ENCODE measurements around the gene TUBGCP2. TPM values are rescaled to one million over a fixed set of nuclear protein-coding genes. Genes with fewer than 3 reads are reported as not detected.

Gene TUBGCP2
- total RNA-seq, 1 experiment from 2014 or later: 52.4 TPM

DNA sequence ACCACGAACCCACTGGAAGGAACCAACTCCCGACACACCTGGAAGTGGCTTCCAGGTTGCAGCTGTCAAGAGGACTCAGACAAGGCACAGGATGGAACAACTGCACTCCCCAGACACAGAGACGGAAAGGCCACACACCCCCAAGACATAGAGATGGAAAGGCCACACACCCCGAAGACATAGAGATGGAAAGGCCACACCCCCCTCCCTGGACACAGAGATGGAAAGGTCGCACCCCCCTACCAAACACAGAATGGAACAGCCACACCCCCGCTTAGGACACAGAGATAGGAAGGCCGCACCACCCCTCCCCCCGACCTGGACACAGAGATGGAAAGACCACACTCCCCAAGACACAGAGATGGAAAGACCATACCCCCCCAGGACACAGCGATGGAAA, 7.6 kb upstream of the TUBGCP2 start:
- TF ChIP-seq, protein P1, sequence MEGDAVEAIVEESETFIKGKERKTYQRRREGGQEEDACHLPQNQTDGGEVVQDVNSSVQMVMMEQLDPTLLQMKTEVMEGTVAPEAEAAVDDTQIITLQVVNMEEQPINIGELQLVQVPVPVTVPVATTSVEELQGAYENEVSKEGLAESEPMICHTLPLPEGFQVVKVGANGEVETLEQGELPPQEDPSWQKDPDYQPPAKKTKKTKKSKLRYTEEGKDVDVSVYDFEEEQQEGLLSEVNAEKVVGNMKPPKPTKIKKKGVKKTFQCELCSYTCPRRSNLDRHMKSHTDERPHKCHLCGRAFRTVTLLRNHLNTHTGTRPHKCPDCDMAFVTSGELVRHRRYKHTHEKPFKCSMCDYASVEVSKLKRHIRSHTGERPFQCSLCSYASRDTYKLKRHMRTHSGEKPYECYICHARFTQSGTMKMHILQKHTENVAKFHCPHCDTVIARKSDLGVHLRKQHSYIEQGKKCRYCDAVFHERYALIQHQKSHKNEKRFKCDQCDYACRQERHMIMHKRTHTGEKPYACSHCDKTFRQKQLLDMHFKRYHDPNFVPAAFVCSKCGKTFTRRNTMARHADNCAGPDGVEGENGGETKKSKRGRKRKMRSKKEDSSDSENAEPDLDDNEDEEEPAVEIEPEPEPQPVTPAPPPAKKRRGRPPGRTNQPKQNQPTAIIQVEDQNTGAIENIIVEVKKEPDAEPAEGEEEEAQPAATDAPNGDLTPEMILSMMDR (conservative IDR thresholded peaks at IDR 0.05): no peak
- peaks cover 4 to 5% of the 10 kb centered on the region in 2 experiments; a peak in 4 of 5 replicates for H3K9me3 Mint-ChIP-seq
- H2BK15ac ChIP-seq (ENCODE audit: low read depth, low read length): no peak overlapping the region

More for the DNA sequence above, 7.6 kb upstream of the TUBGCP2 start:
- no peak overlapping the region for H3K4ac ChIP-seq (ENCODE audit: low read depth, low read length)
- no peak overlapping the region for H3K27ac ChIP-seq (ENCODE audit: insufficient read length, low read depth, low read length)
- peaks cover 0 to 9% of the 10 kb centered on the region in 2 experiments; a peak in 1 of 4 replicates for H3K4me1 Mint-ChIP-seq
- no peak overlapping the region for H3K27ac Mint-ChIP-seq
- no peak overlapping the region for H3K23ac ChIP-seq (ENCODE audit: insufficient read length, low read depth, low read length)
- no peak overlapping the region for H3K18ac ChIP-seq (ENCODE audit: insufficient read length, low read depth, low read length)
- H3K56ac ChIP-seq (ENCODE audit: insufficient read length, low read depth, low read length): no peak overlapping the region
- no peaks in the 10 kb centered on the region for H3K4me1 ChIP-seq (ENCODE audit: insufficient read depth, low read length)
- H3K36me3 Mint-ChIP-seq (ENCODE audit: insufficient read depth in 1 of 3, low read depth in 3 of 3): peaks cover 2 to 17% (median 15%) of the 10 kb centered on the region in 3 experiments; a peak in 6 of 7 replicates
- no peak overlapping the region for H4K5ac ChIP-seq (ENCODE audit: insufficient read length, low read depth, low read length)
- peaks cover 25% of the 10 kb centered on the region for H3K27me3 Mint-ChIP-seq (ENCODE audit: low read depth)
- no peak overlapping the region for H3K14ac ChIP-seq (ENCODE audit: insufficient read depth, low read length)
- no peak overlapping the region for H2AFZ ChIP-seq (ENCODE audit: low read length)
- H3K9me3 ChIP-seq (ENCODE audit: control insufficient read depth, low read depth, low read length): no peaks in the 10 kb centered on the region
- no peak for DNase-seq
- H2BK12ac ChIP-seq (ENCODE audit: insufficient read length, low read depth, low read length): no peak overlapping the region
- H4K20me1 ChIP-seq (ENCODE audit: control insufficient read depth, insufficient read depth, insufficient read length): no peaks in the 10 kb centered on the region
- no peak overlapping the region for H2BK120ac ChIP-seq (ENCODE audit: low read depth, low read length, poor library complexity, severe bottlenecking)
- no peak overlapping the region for H3K4me2 ChIP-seq (ENCODE audit: insufficient read depth, insufficient read length, low read length)
- H3K23me2 ChIP-seq (ENCODE audit: insufficient read length, low read depth, low read length, poor library complexity, severe bottlenecking): no peaks in the 10 kb centered on the region
- peaks cover 4% of the 10 kb centered on the region; the same call in 1 of the 2 replicates for H3K27me3 ChIP-seq (ENCODE audit: insufficient read depth, low read length)
- H2AK5ac ChIP-seq (ENCODE audit: insufficient read length, low read length): no peak overlapping the region
- H3K9ac ChIP-seq (ENCODE audit: extremely low read depth, insufficient read length, low read length): no peak overlapping the region
- no peak overlapping the region for H4K8ac ChIP-seq (replicated peaks; ENCODE audit: insufficient read length, low read depth, low read length)
- H2BK5ac ChIP-seq (ENCODE audit: insufficient read length, low read length): no peak overlapping the region
- no CpG with 5 or more reads among the region's 9 CpGs for WGBS (ENCODE audit: extremely low coverage, insufficient read length, low lambda C conversion rate)
- H3K4me3 Mint-ChIP-seq: no peak overlapping the region
- no peaks in the 10 kb centered on the region for H3K79me2 ChIP-seq (ENCODE audit: insufficient read depth, low read length)
- H3T11ph ChIP-seq (ENCODE audit: low read length): no peak overlapping the region
- no peak overlapping the region for H4K91ac ChIP-seq (ENCODE audit: insufficient read length, low read depth, low read length)
- H2BK20ac ChIP-seq (ENCODE audit: low read depth, low read length, poor library complexity, severe bottlenecking): no peak overlapping the region
- H3K79me1 ChIP-seq (ENCODE audit: insufficient read depth, low read depth, low read length, poor library complexity, severe bottlenecking): no peaks in the 10 kb centered on the region

Data from H9 (cell line).